H9 (cell line): ENCODE data around the gene DUSP7. TPM values are rescaled to one million over a fixed set of nuclear protein-coding genes. Genes with fewer than 3 reads are reported as not detected.
A peak's percentile ranks its signal among the peaks of the same experiment; 100 is the strongest.

Source experiments
- DNase-seq: peaks from one replicate; pipeline ENCODE4 v3.0.0-alpha.2; 2017
- H2AFZ ChIP-seq: one replicate; pipeline ENCODE4 v1.6.1; 2013; ENCODE audit warnings: mild to moderate bottlenecking, low read length, control low read depth, moderate library complexity
- H2AK5ac ChIP-seq: 2 replicates; pipeline ENCODE4 v1.6.1; 2013; ENCODE audit warnings: low read length, control low read depth, mixed read lengths; ENCODE audit not compliant: insufficient read length
- H2BK120ac ChIP-seq: one replicate; pipeline ENCODE4 v1.6.1; 2013; ENCODE audit warnings: low read depth, mild to moderate bottlenecking, low read length, control low read depth, inconsistent platforms; ENCODE audit not compliant: poor library complexity, severe bottlenecking
- H2BK12ac ChIP-seq: 2 replicates; pipeline ENCODE4 v1.6.1; 2013; ENCODE audit warnings: low read length, control low read depth, mixed read lengths, low read depth; ENCODE audit not compliant: insufficient read length
- H2BK15ac ChIP-seq: 2 replicates; pipeline ENCODE4 v1.6.1; 2013; ENCODE audit warnings: low read depth, low read length, control low read depth
- H2BK20ac ChIP-seq: one replicate; pipeline ENCODE4 v1.6.1; 2013; ENCODE audit warnings: low read depth, mild to moderate bottlenecking, low read length, control low read depth, inconsistent platforms; ENCODE audit not compliant: poor library complexity, severe bottlenecking
- H2BK5ac ChIP-seq: 2 replicates; pipeline ENCODE4 v1.6.1; 2013; ENCODE audit warnings: low read length, control low read depth, mixed read lengths; ENCODE audit not compliant: insufficient read length
- H3K14ac ChIP-seq: 2 replicates; pipeline ENCODE4 v1.6.1; 2013; ENCODE audit warnings: low read length, control low read depth; ENCODE audit not compliant: insufficient read depth
- H3K18ac ChIP-seq: 2 replicates; pipeline ENCODE4 v1.6.1; 2013; ENCODE audit warnings: low read depth, mild to moderate bottlenecking, mixed read lengths, low read length, control low read depth; ENCODE audit not compliant: insufficient read length
- H3K23ac ChIP-seq: 2 replicates; pipeline ENCODE4 v1.6.1; 2013; ENCODE audit warnings: low read length, control low read depth, mixed read lengths, low read depth; ENCODE audit not compliant: insufficient read length
- H3K23me2 ChIP-seq: 2 replicates; pipeline ENCODE4 v1.6.1; 2013; ENCODE audit warnings: low read depth, mild to moderate bottlenecking, mixed read lengths, low read length, control low read depth; ENCODE audit not compliant: insufficient read length, poor library complexity, severe bottlenecking
- H3K27ac ChIP-seq: 2 replicates; pipeline ENCODE4 v1.5.1; 2013; ENCODE audit warnings: low read length, control low read depth, mixed read lengths, low read depth; ENCODE audit not compliant: insufficient read length
- H3K27me3 ChIP-seq: 2 replicates; pipeline ENCODE4 v1.6.1; 2013; ENCODE audit warnings: low read length, control low read depth, inconsistent platforms; ENCODE audit not compliant: insufficient read depth
- H3K4ac ChIP-seq: 2 replicates; pipeline ENCODE4 v1.6.1; 2013; ENCODE audit warnings: low read depth, mild to moderate bottlenecking, control low read depth, inconsistent platforms, low read length, moderate library complexity
- H3K4me1 ChIP-seq: 2 replicates; pipeline ENCODE4 v1.6.1; 2013; ENCODE audit warnings: low read length, control low read depth, inconsistent platforms; ENCODE audit not compliant: insufficient read depth
- H3K4me2 ChIP-seq: 2 replicates; pipeline ENCODE4 v1.6.1; 2013; ENCODE audit warnings: low read length, control low read depth, mixed read lengths; ENCODE audit not compliant: insufficient read length, insufficient read depth
- H3K56ac ChIP-seq: 2 replicates; pipeline ENCODE4 v1.6.1; 2013; ENCODE audit warnings: low read depth, mild to moderate bottlenecking, mixed read lengths, low read length, control low read depth; ENCODE audit not compliant: insufficient read length
- H3K79me1 ChIP-seq: 2 replicates; pipeline ENCODE4 v1.6.1; 2013; ENCODE audit warnings: low read depth, mild to moderate bottlenecking, moderate library complexity, low read length, control low read depth, inconsistent platforms; ENCODE audit not compliant: insufficient read depth, poor library complexity, severe bottlenecking
- H3K79me2 ChIP-seq: 2 replicates; pipeline ENCODE4 v1.6.1; 2013; ENCODE audit warnings: low read length, control low read depth, inconsistent platforms; ENCODE audit not compliant: insufficient read depth
- H3K9ac ChIP-seq: 2 replicates; pipeline ENCODE4 v1.6.1; 2013; ENCODE audit warnings: low read length, control low read depth, mixed read lengths; ENCODE audit not compliant: insufficient read length; ENCODE audit errors: extremely low read depth
- H3K9me3 ChIP-seq: one replicate; pipeline ENCODE4 v1.6.1; 2013; ENCODE audit warnings: low read depth, low read length, inconsistent platforms; ENCODE audit not compliant: control insufficient read depth
- H3T11ph ChIP-seq: one replicate; pipeline ENCODE4 v1.6.1; 2013; ENCODE audit warnings: mild to moderate bottlenecking, low read length, control low read depth, inconsistent platforms
- H4K20me1 ChIP-seq: one replicate; pipeline ENCODE4 v1.6.1; 2013; ENCODE audit not compliant: control insufficient read depth, insufficient read length, insufficient read depth
- H4K5ac ChIP-seq: 2 replicates; pipeline ENCODE4 v1.6.1; 2013; ENCODE audit warnings: low read depth, mild to moderate bottlenecking, mixed read lengths, low read length, control low read depth; ENCODE audit not compliant: insufficient read length
- H4K8ac ChIP-seq: replicated peaks from 2 replicates; pipeline ENCODE4 v1.6.1; 2013; ENCODE audit warnings: low read length, control low read depth, mixed read lengths, low read depth; ENCODE audit not compliant: insufficient read length
- H4K91ac ChIP-seq: 2 replicates; pipeline ENCODE4 v1.6.1; 2013; ENCODE audit warnings: low read depth, mild to moderate bottlenecking, moderate library complexity, mixed read lengths, low read length, control low read depth; ENCODE audit not compliant: insufficient read length
- H3K27ac Mint-ChIP-seq, 3 experiments: 2 replicates in 2 of 3; 3 replicates in 1 of 3; pipeline ENCODE4 v1.8.0; 2020 to 2021; ENCODE audit warnings: mixed read lengths in 3 of 3, mild to moderate bottlenecking in 1 of 3, moderate library complexity in 1 of 3
- H3K27me3 Mint-ChIP-seq: 2 replicates; pipeline ENCODE4 v1.8.0; 2021; ENCODE audit warnings: low read depth, mild to moderate bottlenecking, moderate library complexity, mixed read lengths
- H3K36me3 Mint-ChIP-seq, 3 experiments: 2 replicates in 2 of 3; 3 replicates in 1 of 3; pipeline ENCODE4 v1.8.0; 2020 to 2021; ENCODE audit warnings: low read depth in 3 of 3, mixed read lengths in 3 of 3; ENCODE audit not compliant: insufficient read depth in 1 of 3
- H3K4me1 Mint-ChIP-seq, 2 experiments: 2 replicates each; pipeline ENCODE4 v1.8.0; 2020; ENCODE audit warnings: mixed read lengths in 2 of 2
- H3K4me3 Mint-ChIP-seq, 2 experiments: 2 replicates in 1 of 2; 3 replicates in 1 of 2; pipeline ENCODE4 v1.8.0; 2020 to 2021; ENCODE audit warnings: mild to moderate bottlenecking in 2 of 2, mixed read lengths in 2 of 2, moderate library complexity in 1 of 2
- H3K9me3 Mint-ChIP-seq, 2 experiments: 2 replicates in 1 of 2; 3 replicates in 1 of 2; pipeline ENCODE4 v1.8.0; 2020; ENCODE audit warnings: mild to moderate bottlenecking in 2 of 2, mixed read lengths in 2 of 2, moderate library complexity in 1 of 2
- CTCF ChIP-seq: fragments of 200-600 bp; sonication (generic); conservative IDR thresholded peaks from 3 replicates; pipeline ENCODE4 v1.8.0; 2021; ENCODE audit warnings: antibody characterized with exemption, mild to moderate bottlenecking
- WGBS: extraction: QIAGEN DNeasy Blood & Tissue Kit; methylation state at CpG from one replicate; pipeline ENCODE4 v1.1.7; 2013; ENCODE audit warnings: missing lambda C conversion rate, low lambda C conversion rate, mixed read lengths; ENCODE audit not compliant: insufficient read length; ENCODE audit errors: extremely low coverage; 5-methylcytosine and 5-hydroxymethylcytosine counted together
- total RNA-seq: library from RNA; stranded (reverse); gene quantifications from 2 replicates; pipeline ENCODE4 v1.2.1, GENCODE V29; 2021

The DUSP7 gene
- total RNA-seq, 1 experiment from 2014 or later, result 24.0 TPM

- H2BK20ac ChIP-seq, result no peak overlapping the region
- no peak overlapping the region for H3K18ac ChIP-seq
- H4K8ac ChIP-seq, result no peak overlapping the region
- no peak overlapping the region for H2BK12ac ChIP-seq
- H3K9me3 ChIP-seq, result no peaks in the 10 kb centered on the region
- H2BK15ac ChIP-seq, result no peak overlapping the region
- Mint-ChIP-seq H3K4me3 (no peak overlapping the region), H3K4me1 (peaks cover 6 to 17% of the 10 kb centered on the region in 2 experiments), H3K9me3 (no peaks in the 10 kb centered on the region), H3K27ac (0 out of 7 replicates have a peak overlapping the region, but pooled peaks of 1 of the 3 experiments have one; percentile 65), H3K27me3 (no peaks in the 10 kb centered on the region), H3K36me3 (peaks cover 10 to 31% (median 28%) of the 10 kb centered on the region in 3 experiments; a peak in 6 of 7 replicates)
- H4K5ac ChIP-seq, result no peak overlapping the region
- H3K23ac ChIP-seq, result no peak overlapping the region
- WGBS, result no CpG with 5 or more reads among the region's 11 CpGs
- no peak overlapping the region for H3K14ac ChIP-seq
- no peak for TF ChIP-seq CTCF
- no peak overlapping the region for H3K4ac ChIP-seq
- no peak overlapping the region for H3K4me2 ChIP-seq
- no peak for DNase-seq
- H3K27me3 ChIP-seq, result no peaks in the 10 kb centered on the region
- no peak overlapping the region for H2AFZ ChIP-seq
- H3K79me1 ChIP-seq, result no peaks in the 10 kb centered on the region
- H3K9ac ChIP-seq, result no peak overlapping the region
- no peaks in the 10 kb centered on the region for H3K79me2 ChIP-seq
- no peaks in the 10 kb centered on the region for H4K20me1 ChIP-seq
- no peak overlapping the region for H2BK5ac ChIP-seq
- H2AK5ac ChIP-seq, result no peak overlapping the region
- no peak overlapping the region for H4K91ac ChIP-seq
- no peak overlapping the region for H3K56ac ChIP-seq
- H3K23me2 ChIP-seq, result no peaks in the 10 kb centered on the region
- no peak overlapping the region for H3K27ac ChIP-seq
- no peak overlapping the region for H3T11ph ChIP-seq
- no peak overlapping the region for H2BK120ac ChIP-seq
- H3K4me1 ChIP-seq, result no peaks in the 10 kb centered on the region
These were observed 38.5 kb upstream of the DUSP7 start for GRCh38 chr3:52094571-52095485.
